Smooth muscle cell (in vitro differentiated cells): ENCODE results near the gene MME. TPM values are rescaled to one million over a fixed set of nuclear protein-coding genes. Genes with fewer than 3 reads are reported as not detected.
"Not testable (repeated sequence)": the region's sequence is repeated elsewhere in the genome, so short reads cannot be mapped to it uniquely, and the experiment has no call there.

Source experiments
- DNase-seq: peaks from one replicate; lab custom pipeline; 2025; ENCODE audit not compliant: unreplicated experiment; lab: John Stamatoyannopoulos, UW
- H2AFZ ChIP-seq: fragments of 200-600 bp; sonication (generic); 2 replicates; pipeline ENCODE4 v1.6.0; 2016; ENCODE audit warnings: antibody characterized with exemption, low read depth, mild to moderate bottlenecking
- H3F3A ChIP-seq: fragments of 200-600 bp; sonication (generic); 2 replicates; pipeline ENCODE4 v1.6.0; 2017; ENCODE audit warnings: antibody characterized with exemption, low read depth
- H3K27ac ChIP-seq: fragments of 200-600 bp; sonication (generic); 2 replicates; pipeline ENCODE4 v1.5.1; 2016; ENCODE audit warnings: low read depth, mild to moderate bottlenecking
- H3K27me3 ChIP-seq: fragments of 200-600 bp; sonication (generic); 2 replicates; pipeline ENCODE4 v1.6.1; 2016; ENCODE audit warnings: low read depth, mild to moderate bottlenecking
- H3K36me3 ChIP-seq: fragments of 200-600 bp; sonication (generic); 2 replicates; pipeline ENCODE4 v1.5.1; 2016; ENCODE audit warnings: low read depth
- H3K4me1 ChIP-seq: fragments of 200-600 bp; sonication (generic); 2 replicates; pipeline ENCODE4 v1.5.1; 2016; ENCODE audit warnings: low read depth
- H3K4me2 ChIP-seq: fragments of 200-600 bp; sonication (generic); 2 replicates; pipeline ENCODE4 v1.6.0; 2016; ENCODE audit warnings: mild to moderate bottlenecking
- H3K4me3 ChIP-seq: fragments of 200-600 bp; sonication (generic); 2 replicates; pipeline ENCODE4 v1.5.1; 2016; ENCODE audit warnings: mild to moderate bottlenecking
- H3K79me2 ChIP-seq: fragments of 200-600 bp; sonication (generic); 2 replicates; pipeline ENCODE4 v1.6.0; 2016; ENCODE audit warnings: low read depth, mild to moderate bottlenecking
- H3K9ac ChIP-seq: fragments of 200-600 bp; sonication (generic); 2 replicates; pipeline ENCODE4 v1.6.0; 2016; ENCODE audit warnings: low read depth
- H3K9me3 ChIP-seq: fragments of 200-600 bp; sonication (generic); replicated peaks from 2 replicates; pipeline ENCODE4 v1.5.1; 2016; ENCODE audit warnings: low read depth
- H4K20me1 ChIP-seq: fragments of 200-600 bp; sonication (generic); 2 replicates; pipeline ENCODE4 v1.6.0; 2016; ENCODE audit warnings: low read depth
- CTCF ChIP-seq: fragments of 200-600 bp; sonication (generic); IDR thresholded peaks from 2 replicates; pipeline ENCODE4 v1.5.1; 2017; ENCODE audit warnings: borderline replicate concordance, mild to moderate bottlenecking, antibody characterized with exemption; ENCODE audit not compliant: insufficient read depth, poor library complexity, severe bottlenecking
- WGBS: methylation state at CpG from one replicate; pipeline ENCODE4 v1.1.7; 2016; ENCODE audit warnings: low lambda C conversion rate; 5-methylcytosine and 5-hydroxymethylcytosine counted together
- polyA plus RNA-seq: library from polyadenylated mRNA; unstranded; fragments of >200 nt; fragmentation: Nextera tagmentation; extraction: Ambion mirVana; gene quantifications from 2 replicates; pipeline ENCODE4 v1.2.1, GENCODE V29; 2016
- total RNA-seq: library from RNA; depleted of rRNA; stranded (reverse); fragments of >200 nt; gene quantifications from 2 replicates; pipeline ENCODE4 v1.2.3, GENCODE V29; 2014

Gene MME
- total and polyA plus RNA-seq, 2 experiments from 2014 or later, result 79.2 to 136 TPM

GRCh38 chr3:155129396-155129795 lies 49.3 kb downstream of the MME start:
- Histone ChIP-seq H3K9ac (no peak overlapping the region), H3K79me2 (no peaks in the 10 kb centered on the region), H2AFZ (no peak overlapping the region), H4K20me1 (no peaks in the 10 kb centered on the region), H3F3A (peaks cover 11% of the 10 kb centered on the region), H3K4me3 (no peak overlapping the region), H3K36me3 (no peaks in the 10 kb centered on the region), H3K4me2 (no peak overlapping the region), H3K9me3 (peaks cover 4% of the 10 kb centered on the region), H3K27me3 (no peaks in the 10 kb centered on the region), H3K4me1 (peaks cover 9% of the 10 kb centered on the region), H3K27ac (no peak overlapping the region)
- TF ChIP-seq CTCF, result no peak
- 89% methylated on average over 2 of the region's 2 CpGs for WGBS
- no peak for DNase-seq

GRCh38 chr3:155130001-155130400 lies 49.9 kb downstream of the MME start:
- Histone ChIP-seq H3F3A (peaks cover 11% of the 10 kb centered on the region), H3K9ac (no peak overlapping the region), H3K36me3 (no peaks in the 10 kb centered on the region), H3K27me3 (no peaks in the 10 kb centered on the region), H3K4me2 (no peak overlapping the region), H3K9me3 (peaks cover 5% of the 10 kb centered on the region), H4K20me1 (no peaks in the 10 kb centered on the region), H2AFZ (no peak overlapping the region), H3K79me2 (no peaks in the 10 kb centered on the region), H3K27ac (peak overlapping the region; percentile 97), H3K4me1 (peaks cover 9% of the 10 kb centered on the region), H3K4me3 (no peak overlapping the region)
- no peak for DNase-seq
- TF ChIP-seq CTCF, result no peak

GRCh38 chr3:155131104-155131503 lies 51.0 kb downstream of the MME start:
- Histone ChIP-seq H3K27ac (peak overlapping the region; percentile 97), H3K79me2 (no peaks in the 10 kb centered on the region), H3K4me2 (peak overlapping the region; percentile 62), H3K4me3 (no peak overlapping the region), H3K36me3 (no peaks in the 10 kb centered on the region), H3K27me3 (no peaks in the 10 kb centered on the region), H4K20me1 (no peaks in the 10 kb centered on the region), H2AFZ (peak overlapping the region; percentile 78), H3F3A (peaks cover 11% of the 10 kb centered on the region), H3K9ac (peak overlapping the region; percentile 91), H3K4me1 (peaks cover 9% of the 10 kb centered on the region), H3K9me3 (peaks cover 5% of the 10 kb centered on the region)
- WGBS, result 1% methylated on average over 4 of the region's 4 CpGs
- no peak for TF ChIP-seq CTCF
- no peak for DNase-seq

- not testable (repeated sequence) for H3K9me3 ChIP-seq, DNase-seq, H3K4me2 ChIP-seq, H3K36me3 ChIP-seq, H3K27me3 ChIP-seq, H4K20me1 ChIP-seq, H3K9ac ChIP-seq, H3K27ac ChIP-seq, H3K79me2 ChIP-seq, H3K4me1 ChIP-seq, H3K4me3 ChIP-seq, H2AFZ ChIP-seq
- whole genome bisulfite sequencing, result 67% methylated on average over 1 of the region's 1 CpG
- peaks cover 11% of the 10 kb centered on the region for H3F3A ChIP-seq
Measured at GRCh38 chr3:155134311-155134710, 54.2 kb downstream of the MME start.
